HepG2 (cell line): ENCODE data around the gene SCAF4. TPM values are rescaled to one million over a fixed set of nuclear protein-coding genes. Genes with fewer than 3 reads are reported as not detected.

ENCODE experiments used
- ATAC-seq: fragments of 200-7000 bp; cut with Tn5 transposase; 3 replicates; pipeline ENCODE4 v1.9.1; 2020; ENCODE audit warnings: mild to moderate bottlenecking, moderate library complexity
- BruUV-seq: library from RNA; stranded (reverse); fragments of 400-500 nt; replicated peaks from 2 replicates; lab custom pipeline; 2021; lab: Mats Ljungman, UMichigan
- CTCF ChIA-PET: fragments of 300-600 bp; formaldehyde crosslinking; extraction: SDS; loops from one replicate; lab custom pipeline; 2021; ENCODE audit warnings: low total read pairs, inconsistent platforms, low intra/inter-chr PET ratio; lab: Yijun Ruan, JAX
- POLR2A ChIA-PET: fragments of 350-600 bp; sonication (Branson Sonifier 250); formaldehyde crosslinking; loops from one replicate; lab custom pipeline; 2020; ENCODE audit warnings: antibody characterized with exemption, inconsistent platforms; lab: Yijun Ruan, JAX
- DNase-seq: peaks from one replicate; pipeline ENCODE4 v3.0.0-alpha.2; 2015; ENCODE audit warnings: low spot score
- FAIRE-seq: peaks from 3 replicates; lab custom pipeline; 2011; peaks lifted over from hg19 to GRCh38; lab: Jason Lieb, UNC
- H2AFZ ChIP-seq: one replicate; pipeline ENCODE4 v1.6.1; 2011; ENCODE audit warnings: low read length, inconsistent platforms
- H3K27ac ChIP-seq: fragments of 300-600 bp; 3 replicates; pipeline ENCODE4 v1.8.0; 2011; ENCODE audit warnings: mixed run types, mild to moderate bottlenecking, mixed read lengths, low read length, inconsistent platforms; ENCODE audit not compliant: insufficient read depth; ENCODE audit errors: extremely low read length
- H3K27me3 ChIP-seq, 2 experiments: fragments of 200-600 bp in 1 of 2; 2 replicates in 1 of 2; 3 replicates in 1 of 2; pipeline versions ENCODE4 v1.6.0 to v1.8.0; 2011; ENCODE audit warnings: low read length in 2 of 2, mild to moderate bottlenecking in 2 of 2, moderate library complexity in 2 of 2, inconsistent platforms in 1 of 2; ENCODE audit not compliant: insufficient read depth in 2 of 2, control insufficient read depth in 1 of 2
- H3K36me3 ChIP-seq, 2 experiments: fragments of 200-600 bp in 1 of 2; replicated peaks in 1 of 2; 2 replicates in 1 of 2; 3 replicates in 1 of 2; pipeline versions ENCODE4 v1.5.1 to v1.8.0; 2011; ENCODE audit warnings: low read length in 2 of 2, inconsistent platforms in 1 of 2; ENCODE audit not compliant: insufficient read depth in 2 of 2, control insufficient read depth in 1 of 2
- H3K4me1 ChIP-seq: 2 replicates; pipeline ENCODE4 v1.5.1; 2012; ENCODE audit warnings: low read length, inconsistent platforms; ENCODE audit not compliant: insufficient read depth
- H3K4me2 ChIP-seq: 2 replicates; pipeline ENCODE4 v1.6.0; 2011; ENCODE audit warnings: low read depth, low read length, inconsistent platforms
- H3K4me3 ChIP-seq, 3 experiments: fragments of 200-600 bp in 1 of 3; sonication (generic), shearing (Covaris generic) in 1 of 3; replicated peaks in 1 of 3; 2 replicates each; pipeline ENCODE4 v1.5.1; 2011 to 2016; ENCODE audit warnings: low read length in 3 of 3, inconsistent platforms in 2 of 3, low read depth in 2 of 3, mild to moderate bottlenecking in 2 of 3, control low read depth in 1 of 3, mixed read lengths in 1 of 3; ENCODE audit not compliant: insufficient read depth in 1 of 3
- H3K79me2 ChIP-seq: one replicate; pipeline ENCODE4 v1.6.1; 2011; ENCODE audit warnings: low read length, inconsistent platforms; ENCODE audit not compliant: insufficient read depth
- H3K9ac ChIP-seq: 2 replicates; pipeline ENCODE4 v1.6.0; 2011; ENCODE audit warnings: mild to moderate bottlenecking, low read depth, low read length, inconsistent platforms; ENCODE audit not compliant: insufficient read depth
- H3K9me3 ChIP-seq: 2 replicates; pipeline ENCODE4 v1.5.1; 2012; ENCODE audit warnings: mild to moderate bottlenecking, low read length
- H4K20me1 ChIP-seq: 2 replicates; pipeline ENCODE4 v1.6.0; 2011; ENCODE audit warnings: inconsistent platforms, mild to moderate bottlenecking, low read length, moderate library complexity; ENCODE audit not compliant: insufficient read depth
- AKAP8 ChIP-seq: sonication (generic); formaldehyde crosslinking; IDR thresholded peaks from 2 replicates; pipeline ENCODE4 v1.5.1; 2020; ENCODE audit warnings: mild to moderate bottlenecking, missing genetic modification reagents
- CBX1 ChIP-seq: IDR thresholded peaks from one replicate; pipeline ENCODE4 v1.6.1; 2016; ENCODE audit warnings: antibody characterized with exemption, low read depth
- ELF1 ChIP-seq: sonication (generic); formaldehyde crosslinking; IDR thresholded peaks from 2 replicates; pipeline ENCODE4 v1.4.0; 2020; ENCODE audit warnings: missing genetic modification reagents
- FOXC1 ChIP-seq: sonication (generic); formaldehyde crosslinking; IDR thresholded peaks from 2 replicates; pipeline ENCODE4 v1.8.0; 2022; ENCODE audit warnings: mild to moderate bottlenecking, missing genetic modification reagents, borderline replicate concordance
- HNRNPH1 ChIP-seq: fragments of 200-400 bp; formaldehyde crosslinking; optimal IDR thresholded peaks from 2 replicates; pipeline ENCODE3; 2017; ENCODE audit warnings: mild to moderate bottlenecking, low read depth, low read length
- RORA ChIP-seq: sonication (generic); formaldehyde crosslinking; IDR thresholded peaks from 2 replicates; pipeline ENCODE4 v1.5.0; 2020; ENCODE audit warnings: mild to moderate bottlenecking, missing genetic modification reagents, moderate library complexity
- SMAD3 ChIP-seq: sonication (generic); formaldehyde crosslinking; IDR thresholded peaks from 2 replicates; pipeline ENCODE4 v1.4.0; 2020; ENCODE audit warnings: missing genetic modification reagents
- ZFAT ChIP-seq: sonication (generic); formaldehyde crosslinking; conservative IDR thresholded peaks from 2 replicates; pipeline ENCODE4 v1.8.1; 2023; ENCODE audit warnings: missing genetic modification reagents, inconsistent platforms
- ZMYM2 ChIP-seq: sonication (generic); formaldehyde crosslinking; IDR thresholded peaks from 2 replicates; pipeline ENCODE4 v1.8.0; 2022; ENCODE audit warnings: mild to moderate bottlenecking, missing genetic modification reagents
- ZNF513 ChIP-seq: sonication (generic); formaldehyde crosslinking; conservative IDR thresholded peaks from 2 replicates; pipeline ENCODE4 v1.5.0; 2020; ENCODE audit warnings: missing genetic modification reagents
- WGBS: methylation state at CpG from one replicate; pipeline ENCODE4 v1.1.6; 2017; ENCODE audit warnings: low lambda C conversion rate; 5-methylcytosine and 5-hydroxymethylcytosine counted together
- in situ Hi-C: cut with HindIII; loops from 2 replicates; pipeline ENCODE4 v1.10.0; 2017; ENCODE audit warnings: low pct_unique_long_range_greater_than_20kb; ENCODE audit not compliant: extremely low pct_ligation_motif_present
- intact Hi-C: fragments of 100-400 bp; cut with micrococcal nuclease; formaldehyde crosslinking; loops from one replicate; pipeline ENCODE4 v1.10.0; 2022; ENCODE audit not compliant: unreplicated experiment
- polyA plus RNA-seq, 8 experiments: library from polyadenylated mRNA; depleted of rRNA in 3 of 8; stranded (reverse) in 7 of 8; unstranded in 1 of 8; fragments of >200 nt; fragmentation: Illumina TruSeq in 4 of 8; extraction: Trizol in 4 of 8; gene quantifications; 2 replicates each; pipeline versions ENCODE4 v1.2.1 to v1.2.3, GENCODE V29; 2011 to 2016; ENCODE audit warnings: low read depth in 4 of 8, missing spikeins in 1 of 8, mixed read lengths in 1 of 8; ENCODE audit not compliant: insufficient read depth in 1 of 8
- total RNA-seq, 5 experiments: library from RNA; depleted of rRNA; stranded (reverse); fragments of >200 nt; fragmentation: Illumina TruSeq; extraction: Trizol; gene quantifications; 2 replicates each; pipeline ENCODE4 v1.2.3, GENCODE V29; 2016; ENCODE audit warnings: low read depth in 1 of 5

Gene SCAF4
- total and polyA plus RNA-seq, 2 of the 13 experiments (the other 11 are each of a cell fraction or from before 2014, with no cell fraction given) = 9.1 to 11.5 TPM

- CTCF ChIA-PET = no interaction called here
Measured at GRCh38 chr21:31644643-31645042, 87.3 kb downstream of the SCAF4 start.

GRCh38 chr21:31641416-31641922 is 90.4 kb downstream of the SCAF4 start:
- CTCF ChIA-PET = no interaction called here
- Histone ChIP-seq H3K4me2 (no peak overlapping the region), H3K4me3 (no peak overlapping the region), H2AFZ (no peak overlapping the region), H3K27me3 (no peaks in the 10 kb centered on the region), H3K36me3 (no peaks in the 10 kb centered on the region), H3K9ac (no peak overlapping the region), H3K4me1 (no peaks in the 10 kb centered on the region), H3K79me2 (no peaks in the 10 kb centered on the region), H3K9me3 (no peaks in the 10 kb centered on the region)
- DNase-seq (no peak), ATAC-seq (no peak)
- WGBS = 87% methylated on average over 12 of the region's 12 CpGs
- in situ Hi-C loops (no loop called here), intact Hi-C loops (no loop called here)
- TF ChIP-seq RORA (CRISPR knock-in tag) = no peak
- TF ChIP-seq, all 625 proteins: peak for 0
- FAIRE-seq = no peak
- no TSS peak for BruUV-seq
- Histone ChIP-seq H4K20me1 (no peaks in the 10 kb centered on the region), H3K27ac (no peak overlapping the region)
- POLR2A ChIA-PET = no interaction called here

More at GRCh38 chr21:31644643-31645042, 87.3 kb downstream of the SCAF4 start:
- Histone ChIP-seq H2AFZ (no peak overlapping the region), H3K27ac (no peak overlapping the region), H3K79me2 (no peaks in the 10 kb centered on the region), H3K36me3 (no peaks in the 10 kb centered on the region), H3K4me1 (no peaks in the 10 kb centered on the region), H3K9ac (no peak overlapping the region), H3K9me3 (no peaks in the 10 kb centered on the region), H3K4me2 (no peak overlapping the region), H3K4me3 (no peak overlapping the region), H4K20me1 (no peaks in the 10 kb centered on the region), H3K27me3 (no peaks in the 10 kb centered on the region; a peak in 1 of 5 replicates)
- DNase-seq = no peak
- no peak for FAIRE-seq
- BruUV-seq = no TSS peak
- intact Hi-C loops = no loop called here
- in situ Hi-C loops = no loop called here
- ATAC-seq = no peak
- POLR2A ChIA-PET = no interaction called here
- TF ChIP-seq HNRNPH1 = no peak
- no peak for TF ChIP-seq ZMYM2 (CRISPR knock-in tag)
- no peak for TF ChIP-seq ZNF513 (CRISPR knock-in tag)
- no peak for TF ChIP-seq SMAD3 (CRISPR knock-in tag)
- TF ChIP-seq AKAP8 (CRISPR knock-in tag) = no peak
- TF ChIP-seq ZFAT (CRISPR knock-in tag) = no peak
- TF ChIP-seq CBX1 = no peak
- no peak for TF ChIP-seq FOXC1
- TF ChIP-seq ELF1 (CRISPR knock-in tag) = no peak
- 75% methylated on average over 4 of the region's 4 CpGs for WGBS
